ENCODE measurements around the gene PIGT. TPM values are rescaled to one million over a fixed set of nuclear protein-coding genes. Genes with fewer than 3 reads are reported as not detected.

PIGT gene
- total RNA-seq, 2 experiments from 2014 or later: 43.7 to 47.7 TPM

DNA sequence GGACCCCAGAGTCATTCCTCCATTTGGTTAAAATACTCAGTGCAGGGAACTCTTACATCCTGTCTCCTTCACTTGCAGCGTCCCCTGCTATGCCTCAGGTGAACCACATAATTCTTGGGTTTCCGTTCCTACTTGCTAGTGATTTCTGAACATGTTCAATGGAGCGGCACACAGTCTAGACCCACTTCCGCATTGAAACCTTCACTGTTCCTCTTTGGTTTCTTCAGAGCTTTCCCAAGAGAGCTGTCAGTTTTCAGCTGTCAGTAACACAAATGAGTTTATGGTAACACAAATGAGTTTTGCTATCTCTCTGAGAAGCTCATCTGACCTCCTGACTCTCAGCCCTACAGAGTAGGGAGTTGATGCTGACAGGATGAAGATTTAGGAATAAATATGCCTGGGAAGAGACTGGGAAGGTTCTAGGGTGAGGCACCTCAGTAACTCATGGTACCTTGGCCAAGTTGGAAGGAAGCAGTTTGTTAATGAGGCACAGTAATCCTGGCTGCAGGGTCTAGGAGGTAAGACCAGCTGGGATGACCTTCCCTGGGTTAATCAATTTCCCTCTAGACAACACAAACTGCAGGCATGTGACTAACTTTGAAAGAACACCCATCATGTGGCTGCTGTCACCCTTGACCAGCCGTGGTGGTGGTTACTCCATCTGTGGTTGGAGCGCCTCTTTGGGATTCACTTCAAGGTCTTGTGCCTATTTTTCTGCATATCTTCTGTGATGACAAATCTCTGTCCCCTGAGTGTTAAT lies 47.5 kb upstream of the PIGT start:
- H3K27me3 Mint-ChIP-seq: no peaks in the 10 kb centered on the region
- DNase-seq (peak; percentile 38), ATAC-seq (peak; percentile 43)
- TF ChIP-seq, protein P1, sequence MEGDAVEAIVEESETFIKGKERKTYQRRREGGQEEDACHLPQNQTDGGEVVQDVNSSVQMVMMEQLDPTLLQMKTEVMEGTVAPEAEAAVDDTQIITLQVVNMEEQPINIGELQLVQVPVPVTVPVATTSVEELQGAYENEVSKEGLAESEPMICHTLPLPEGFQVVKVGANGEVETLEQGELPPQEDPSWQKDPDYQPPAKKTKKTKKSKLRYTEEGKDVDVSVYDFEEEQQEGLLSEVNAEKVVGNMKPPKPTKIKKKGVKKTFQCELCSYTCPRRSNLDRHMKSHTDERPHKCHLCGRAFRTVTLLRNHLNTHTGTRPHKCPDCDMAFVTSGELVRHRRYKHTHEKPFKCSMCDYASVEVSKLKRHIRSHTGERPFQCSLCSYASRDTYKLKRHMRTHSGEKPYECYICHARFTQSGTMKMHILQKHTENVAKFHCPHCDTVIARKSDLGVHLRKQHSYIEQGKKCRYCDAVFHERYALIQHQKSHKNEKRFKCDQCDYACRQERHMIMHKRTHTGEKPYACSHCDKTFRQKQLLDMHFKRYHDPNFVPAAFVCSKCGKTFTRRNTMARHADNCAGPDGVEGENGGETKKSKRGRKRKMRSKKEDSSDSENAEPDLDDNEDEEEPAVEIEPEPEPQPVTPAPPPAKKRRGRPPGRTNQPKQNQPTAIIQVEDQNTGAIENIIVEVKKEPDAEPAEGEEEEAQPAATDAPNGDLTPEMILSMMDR (IDR thresholded peaks at IDR 0.05): no peak
- ChIA-PET POLR2A (interaction anchor here (0.6 to 2.0 kb wide), 4 partner anchors 21 to 388 kb away, joined by 3 to 6 read pairs (median 4); partner anchors contain the start of gene SDC4), CTCF (interaction anchor here (1.0 to 24.4 kb wide), 10 partner anchors 11 to 84 kb away, joined by 3 to 549 read pairs (median 4); partner anchors contain the start of gene PIGT)
- H3K4me1 Mint-ChIP-seq (ENCODE audit: low read depth): peaks cover 58% of the 10 kb centered on the region
- peak overlapping the region; percentile 70 for H3K27ac Mint-ChIP-seq
- peaks cover 25% of the 10 kb centered on the region for H3K36me3 Mint-ChIP-seq (ENCODE audit: low read depth)
- H3K9me3 Mint-ChIP-seq: no peaks in the 10 kb centered on the region
- intact Hi-C loops (cut with micrococcal nuclease): no loop called here
- no peak overlapping the region for H3K4me3 Mint-ChIP-seq

DNA sequence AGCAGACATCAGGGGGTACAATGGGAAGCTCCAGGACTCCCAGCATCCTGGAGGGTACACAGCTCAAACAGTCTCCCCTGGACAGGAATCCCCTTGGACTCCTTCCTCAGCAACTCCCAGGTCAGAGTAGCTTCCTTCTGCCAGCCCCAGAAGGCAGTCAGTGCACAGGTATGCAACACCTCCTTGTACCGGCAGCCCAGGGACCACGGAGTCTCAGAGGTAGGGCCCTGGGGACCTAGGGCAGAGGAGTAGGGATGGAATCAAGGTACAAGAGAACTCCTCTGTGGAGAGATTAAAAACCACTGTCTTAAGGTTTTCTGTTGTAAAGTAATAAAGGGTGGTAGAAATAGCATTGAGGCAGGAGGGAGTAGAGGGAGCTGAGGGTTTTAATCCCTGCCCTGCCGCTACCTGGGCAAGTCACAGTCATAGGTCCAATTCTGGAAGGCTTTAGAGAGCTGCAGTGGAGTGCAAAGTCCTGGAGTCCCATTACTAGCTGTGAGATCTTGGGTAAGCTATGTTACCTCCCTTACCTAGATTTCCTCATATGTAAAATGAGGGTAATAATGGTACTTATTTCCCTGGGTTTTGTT lies 45.3 kb upstream of the PIGT start:
- H3K9me3 Mint-ChIP-seq: no peaks in the 10 kb centered on the region
- CTCF ChIA-PET: interaction anchor here (1.1 to 24.4 kb wide), 9 partner anchors 8 to 400 kb away, joined by 3 to 549 read pairs (median 6); partner anchors contain the start of gene SYS1
- no peak overlapping the region for H3K27ac Mint-ChIP-seq
- no peaks in the 10 kb centered on the region for H3K27me3 Mint-ChIP-seq
- no peak for DNase-seq
- TF ChIP-seq, protein P1 (IDR thresholded peaks at IDR 0.05): no peak
- peaks cover 50% of the 10 kb centered on the region for H3K4me1 Mint-ChIP-seq (ENCODE audit: low read depth)
- no peak for ATAC-seq
- intact Hi-C loops (cut with micrococcal nuclease): no loop called here
- peaks cover 18% of the 10 kb centered on the region for H3K36me3 Mint-ChIP-seq (ENCODE audit: low read depth)
- H3K4me3 Mint-ChIP-seq: no peak overlapping the region
- POLR2A ChIA-PET: interaction anchor here (1.2 kb wide), 1 partner anchor 46 kb away, joined by 3 read pairs; the partner anchor contains the start of gene PIGT

DNA sequence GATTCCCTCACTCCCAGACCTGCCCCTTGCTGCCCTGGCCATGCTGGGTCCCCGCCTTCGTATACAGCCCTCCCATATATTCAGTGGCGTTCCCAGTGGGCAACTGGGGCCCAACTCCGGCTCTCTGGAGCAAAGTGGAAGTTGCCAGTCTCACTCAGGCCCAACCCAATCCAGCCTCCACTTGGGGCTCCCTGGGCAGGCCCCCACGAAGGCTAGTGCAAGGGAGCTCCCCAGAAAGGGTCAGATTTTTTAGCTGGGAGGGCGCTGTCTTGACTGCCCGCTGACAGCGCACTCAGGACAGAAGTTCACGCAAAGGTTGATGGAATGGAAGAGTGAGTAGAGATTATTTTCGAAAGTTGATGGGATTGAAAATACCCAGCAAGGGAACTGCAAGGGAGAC lies 43.7 kb upstream of the PIGT start:
- CTCF ChIA-PET: interaction anchor here (1.5 to 24.4 kb wide), 11 partner anchors 10 to 399 kb away, joined by 3 to 549 read pairs (median 25); partner anchors contain the start of genes PIGT and SYS1
- Mint-ChIP-seq H3K9me3 (no peaks in the 10 kb centered on the region), H3K27ac (no peak overlapping the region), H3K27me3 (no peaks in the 10 kb centered on the region), H3K36me3 (ENCODE audit: low read depth) (peaks cover 10% of the 10 kb centered on the region), H3K4me1 (ENCODE audit: low read depth) (peaks cover 42% of the 10 kb centered on the region), H3K4me3 (no peak overlapping the region)
- TF ChIP-seq, protein P1 (IDR thresholded peaks at IDR 0.05): no peak
- ATAC-seq: no peak
- intact Hi-C loops (cut with micrococcal nuclease): no loop called here
- DNase-seq: no peak
- POLR2A ChIA-PET: interaction anchor here (0.8 to 3.6 kb wide), 6 partner anchors 9 to 72 kb away, joined by 3 to 35 read pairs (median 6); partner anchors contain the start of genes DBNDD2, PIGT and SYS1

DNA sequence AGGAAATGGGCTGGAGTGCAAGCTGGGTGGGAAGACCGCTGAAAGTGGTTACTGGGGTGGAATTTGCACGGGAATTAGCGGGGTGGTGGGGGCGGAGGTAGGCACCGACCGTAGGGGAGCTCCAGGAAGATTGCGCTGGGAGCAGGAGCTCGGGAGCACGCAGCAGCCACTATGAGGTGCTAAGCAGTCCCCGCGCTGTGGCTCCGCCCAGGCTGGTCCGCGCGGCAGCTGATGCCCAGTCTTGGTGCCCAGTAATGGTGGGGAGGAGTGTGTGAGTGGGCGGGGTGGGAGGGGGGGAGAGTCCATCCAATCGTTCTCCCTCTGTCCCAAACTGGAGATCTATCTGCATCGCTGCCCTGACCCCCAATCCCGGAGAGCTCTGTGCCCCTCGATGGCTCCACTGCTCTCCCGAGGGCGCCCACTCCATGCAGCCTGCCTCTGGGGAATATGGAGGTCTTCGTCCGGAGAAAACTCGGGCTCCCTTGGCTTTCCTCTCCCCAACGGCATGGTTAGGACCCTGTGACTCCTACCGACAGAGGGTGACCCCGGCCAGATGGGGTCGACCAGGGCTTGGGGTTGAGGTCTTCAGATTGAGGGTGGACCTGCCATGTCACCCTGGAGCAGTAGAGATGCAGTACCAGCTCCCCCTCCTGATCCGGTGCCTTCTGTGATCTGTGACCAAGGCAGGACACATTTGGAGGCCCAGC lies 43.1 kb upstream of the PIGT start:
- CTCF ChIA-PET: interaction anchor here (0.9 to 24.4 kb wide), 30 partner anchors 9 to 398 kb away, joined by 3 to 549 read pairs (median 8); partner anchors contain the start of genes DBNDD2, PIGT, SDC4 and SYS1
- Mint-ChIP-seq H3K27ac (peak overlapping the region; percentile 83), H3K4me3 (peak overlapping the region; percentile 77), H3K4me1 (ENCODE audit: low read depth) (peaks cover 36% of the 10 kb centered on the region), H3K36me3 (ENCODE audit: low read depth) (peaks cover 9% of the 10 kb centered on the region), H3K9me3 (no peaks in the 10 kb centered on the region), H3K27me3 (no peaks in the 10 kb centered on the region)
- DNase-seq (no peak), ATAC-seq (no peak)
- TF ChIP-seq, protein P1 (IDR thresholded peaks at IDR 0.05): no peak
- POLR2A ChIA-PET: interaction anchor here (0.7 to 3.6 kb wide), 12 partner anchors 9 to 72 kb away, joined by 3 to 35 read pairs (median 4); partner anchors contain the start of genes DBNDD2, PIGT and SYS1
- intact Hi-C loops (cut with micrococcal nuclease): no loop called here
